Fibroblast of pulmonary artery (primary cell): ENCODE results near the gene ZBTB24.

ENCODE experiments used
- DNase-seq: peaks from one replicate; pipeline ENCODE4 v3.0.0-alpha.2; 2010; ENCODE audit warnings: low read depth
- H3K4me3 ChIP-seq: replicated peaks from 2 replicates; pipeline ENCODE4 v1.5.1; 2011; ENCODE audit warnings: low read depth, mild to moderate bottlenecking, control low read depth, low read length, moderate library complexity
- CTCF ChIP-seq: IDR thresholded peaks from 2 replicates; pipeline ENCODE4 v1.5.1; 2011; ENCODE audit warnings: mild to moderate bottlenecking, control low read depth, low read length, inconsistent platforms; ENCODE audit errors: missing control alignments

Gene ZBTB24

GRCh38 chr6:109441069-109441816 is 41.8 kb downstream of the ZBTB24 start:
- peak; percentile 29 for TF ChIP-seq CTCF
- DNase-seq: peak; percentile 54
- H3K4me3 ChIP-seq: peak overlapping the region; percentile 83

GRCh38 chr6:109440331-109441068 is 42.5 kb downstream of the ZBTB24 start, which contains the start of the genes PPIL6 and SMPD2:
PPIL6 (minus strand) TSS chr6:109440628; CDS start chr6:109440590, 38 bp downstream.
SMPD2 (plus strand) TSS chr6:109440724; CDS start chr6:109441122, 398 bp downstream.
- DNase-seq: peak; percentile 90
- peak within 1 kb of the TSS; percentile 83 for H3K4me3 ChIP-seq
- no peak for TF ChIP-seq CTCF

GRCh38 chr6:109436041-109436440 is 47.0 kb downstream of the ZBTB24 start:
- H3K4me3 ChIP-seq: no peak overlapping the region
- DNase-seq: no peak
- no peak for TF ChIP-seq CTCF

GRCh38 chr6:109434456-109434855 is 48.6 kb downstream of the ZBTB24 start:
- peak; percentile 60 for DNase-seq
- no peak overlapping the region for H3K4me3 ChIP-seq
- TF ChIP-seq CTCF: no peak

GRCh38 chr6:109429496-109429895 is 53.5 kb downstream of the ZBTB24 start:
- no peak overlapping the region for H3K4me3 ChIP-seq
- TF ChIP-seq CTCF: no peak
- no peak for DNase-seq

GRCh38 chr6:109428889-109429477 is 54.0 kb downstream of the ZBTB24 start:
- H3K4me3 ChIP-seq: peak overlapping the region; percentile 4
- no peak for TF ChIP-seq CTCF
- DNase-seq: peak; percentile 89
